HCT116 (cell line): Measurements from ENCODE around the gene LMLN.
"Not testable (repeated sequence)": the region's sequence is repeated elsewhere in the genome, so short reads cannot be mapped to it uniquely, and the experiment has no call there.

Source experiments
- CEBPB ChIP-seq: IDR thresholded peaks from 2 replicates; pipeline ENCODE4 v1.6.1; 2012; ENCODE audit warnings: low read depth
- EZH2 ChIP-seq: fragments of 200-600 bp; sonication (generic); IDR thresholded peaks from 2 replicates; pipeline ENCODE4 v1.6.1; 2017; ENCODE audit warnings: antibody characterized with exemption, mixed run types
- SP1 ChIP-seq: IDR thresholded peaks from 2 replicates; pipeline ENCODE4 v1.6.1; 2012; ENCODE audit warnings: low read depth
- ZFX ChIP-seq: fragments of 450-650 bp; IDR thresholded peaks from 2 replicates; pipeline ENCODE4 v1.6.1; 2017
- TF ChIP-seq, protein P1 (sequence below): IDR thresholded peaks from 2 replicates; pipeline ENCODE4 v1.6.1; 2012; ENCODE audit warnings: low read depth
- TF ChIP-seq, protein P2 (sequence below), 3 experiments: fragments of 200-600 bp in 1 of 3; sonication (generic) in 1 of 3; IDR thresholded peaks in 2 of 3; conservative IDR thresholded peaks in 1 of 3; 2 replicates each; pipeline ENCODE4 v1.5.1; 2012 to 2017; ENCODE audit warnings: low read depth in 2 of 3, low read length in 2 of 3, antibody characterized with exemption in 1 of 3, borderline replicate concordance in 1 of 3, control low read depth in 1 of 3, mild to moderate bottlenecking in 1 of 3, mixed read lengths in 1 of 3, mixed run types in 1 of 3, moderate library complexity in 1 of 3; ENCODE audit not compliant: insufficient read depth in 1 of 3
- TF ChIP-seq, protein P3 (sequence below): IDR thresholded peaks from 2 replicates; pipeline ENCODE4 v1.6.1; 2012

DNA sequence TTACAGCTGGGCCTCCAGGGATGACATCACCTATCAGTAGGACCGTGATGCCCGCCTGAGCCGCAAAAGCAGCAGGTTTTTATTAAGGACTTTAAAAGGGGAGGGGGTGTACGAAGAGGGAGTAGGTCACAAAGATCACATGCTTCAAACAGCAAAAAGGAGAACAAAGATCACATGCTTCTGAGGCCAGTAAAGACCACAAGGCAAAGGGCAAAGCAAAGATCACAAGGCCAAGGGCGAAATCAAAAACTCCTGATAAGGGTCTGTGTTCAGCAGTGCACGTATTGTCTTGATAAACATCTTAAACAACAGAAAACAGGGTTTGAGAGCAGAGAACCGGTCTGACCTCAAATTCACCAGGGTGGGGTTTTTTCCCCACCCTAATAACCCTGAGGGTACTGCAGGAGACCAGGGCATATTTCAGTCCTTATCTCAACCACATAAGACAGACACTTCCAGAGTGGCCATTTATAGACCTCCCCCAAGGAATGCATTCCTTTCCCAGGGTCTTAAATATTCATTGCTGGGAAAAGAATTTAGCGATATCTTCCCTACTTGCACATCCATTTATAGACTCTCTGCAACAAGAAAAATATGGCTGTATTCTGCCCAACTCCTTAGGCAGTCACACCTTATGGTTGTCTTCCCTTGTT lies 7.4 kb downstream of the LMLN start:
- TF ChIP-seq, protein P1, sequence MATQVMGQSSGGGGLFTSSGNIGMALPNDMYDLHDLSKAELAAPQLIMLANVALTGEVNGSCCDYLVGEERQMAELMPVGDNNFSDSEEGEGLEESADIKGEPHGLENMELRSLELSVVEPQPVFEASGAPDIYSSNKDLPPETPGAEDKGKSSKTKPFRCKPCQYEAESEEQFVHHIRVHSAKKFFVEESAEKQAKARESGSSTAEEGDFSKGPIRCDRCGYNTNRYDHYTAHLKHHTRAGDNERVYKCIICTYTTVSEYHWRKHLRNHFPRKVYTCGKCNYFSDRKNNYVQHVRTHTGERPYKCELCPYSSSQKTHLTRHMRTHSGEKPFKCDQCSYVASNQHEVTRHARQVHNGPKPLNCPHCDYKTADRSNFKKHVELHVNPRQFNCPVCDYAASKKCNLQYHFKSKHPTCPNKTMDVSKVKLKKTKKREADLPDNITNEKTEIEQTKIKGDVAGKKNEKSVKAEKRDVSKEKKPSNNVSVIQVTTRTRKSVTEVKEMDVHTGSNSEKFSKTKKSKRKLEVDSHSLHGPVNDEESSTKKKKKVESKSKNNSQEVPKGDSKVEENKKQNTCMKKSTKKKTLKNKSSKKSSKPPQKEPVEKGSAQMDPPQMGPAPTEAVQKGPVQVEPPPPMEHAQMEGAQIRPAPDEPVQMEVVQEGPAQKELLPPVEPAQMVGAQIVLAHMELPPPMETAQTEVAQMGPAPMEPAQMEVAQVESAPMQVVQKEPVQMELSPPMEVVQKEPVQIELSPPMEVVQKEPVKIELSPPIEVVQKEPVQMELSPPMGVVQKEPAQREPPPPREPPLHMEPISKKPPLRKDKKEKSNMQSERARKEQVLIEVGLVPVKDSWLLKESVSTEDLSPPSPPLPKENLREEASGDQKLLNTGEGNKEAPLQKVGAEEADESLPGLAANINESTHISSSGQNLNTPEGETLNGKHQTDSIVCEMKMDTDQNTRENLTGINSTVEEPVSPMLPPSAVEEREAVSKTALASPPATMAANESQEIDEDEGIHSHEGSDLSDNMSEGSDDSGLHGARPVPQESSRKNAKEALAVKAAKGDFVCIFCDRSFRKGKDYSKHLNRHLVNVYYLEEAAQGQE: not testable (repeated sequence)
- TF ChIP-seq, protein P2, sequence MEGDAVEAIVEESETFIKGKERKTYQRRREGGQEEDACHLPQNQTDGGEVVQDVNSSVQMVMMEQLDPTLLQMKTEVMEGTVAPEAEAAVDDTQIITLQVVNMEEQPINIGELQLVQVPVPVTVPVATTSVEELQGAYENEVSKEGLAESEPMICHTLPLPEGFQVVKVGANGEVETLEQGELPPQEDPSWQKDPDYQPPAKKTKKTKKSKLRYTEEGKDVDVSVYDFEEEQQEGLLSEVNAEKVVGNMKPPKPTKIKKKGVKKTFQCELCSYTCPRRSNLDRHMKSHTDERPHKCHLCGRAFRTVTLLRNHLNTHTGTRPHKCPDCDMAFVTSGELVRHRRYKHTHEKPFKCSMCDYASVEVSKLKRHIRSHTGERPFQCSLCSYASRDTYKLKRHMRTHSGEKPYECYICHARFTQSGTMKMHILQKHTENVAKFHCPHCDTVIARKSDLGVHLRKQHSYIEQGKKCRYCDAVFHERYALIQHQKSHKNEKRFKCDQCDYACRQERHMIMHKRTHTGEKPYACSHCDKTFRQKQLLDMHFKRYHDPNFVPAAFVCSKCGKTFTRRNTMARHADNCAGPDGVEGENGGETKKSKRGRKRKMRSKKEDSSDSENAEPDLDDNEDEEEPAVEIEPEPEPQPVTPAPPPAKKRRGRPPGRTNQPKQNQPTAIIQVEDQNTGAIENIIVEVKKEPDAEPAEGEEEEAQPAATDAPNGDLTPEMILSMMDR (IDR thresholded peaks at IDR 0.05 in 2 of 3, conservative IDR thresholded peaks at IDR 0.05 in 1 of 3; ENCODE audit: borderline replicate concordance in 1 of 3, insufficient read depth in 1 of 3, low read depth in 2 of 3, low read length in 2 of 3): not testable (repeated sequence)
- TF ChIP-seq, protein P3, sequence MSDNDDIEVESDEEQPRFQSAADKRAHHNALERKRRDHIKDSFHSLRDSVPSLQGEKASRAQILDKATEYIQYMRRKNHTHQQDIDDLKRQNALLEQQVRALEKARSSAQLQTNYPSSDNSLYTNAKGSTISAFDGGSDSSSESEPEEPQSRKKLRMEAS: not testable (repeated sequence)
- not testable (repeated sequence) for TF ChIP-seq CEBPB, EZH2, SP1, ZFX
